Panc1 (cell line): Measurements from ENCODE around the gene RAD51D. TPM values are rescaled to one million over a fixed set of nuclear protein-coding genes. Genes with fewer than 3 reads are reported as not detected.
A peak's percentile ranks its signal among the peaks of the same experiment; 100 is the strongest.

Experiments
- ATAC-seq: fragments of 200-7000 bp; cut with Tn5 transposase; 2 replicates; pipeline ENCODE4 v1.9.1; 2020; ENCODE audit warnings: mild to moderate bottlenecking, moderate library complexity
- BruUV-seq: library from RNA; stranded (reverse); fragments of 400-500 nt; replicated peaks from 2 replicates; lab custom pipeline; 2021; lab: Mats Ljungman, UMichigan
- CTCF ChIA-PET: fragments of 300-600 bp; sonication (Branson Sonifier 250); formaldehyde crosslinking; loops from one replicate; lab custom pipeline; 2022; ENCODE audit warnings: antibody characterized with exemption; lab: Charles Lee
- POLR2A ChIA-PET: fragments of 300-600 bp; sonication (Branson Sonifier 250); formaldehyde crosslinking; loops from one replicate; lab custom pipeline; 2022; ENCODE audit warnings: antibody characterized with exemption; lab: Charles Lee
- DNase-seq: peaks from one replicate; pipeline ENCODE4 v3.0.0-alpha.2; 2010; ENCODE audit warnings: low read depth, low spot score
- H3K27ac ChIP-seq: 2 replicates; pipeline ENCODE4 v1.5.1; 2011; ENCODE audit warnings: mild to moderate bottlenecking, low read length, inconsistent platforms
- H3K27me3 ChIP-seq: fragments of 200-500 bp; sonication (Bioruptor generic); 2 replicates; pipeline ENCODE4 v1.6.0; 2014; ENCODE audit warnings: low read length, inconsistent platforms; ENCODE audit not compliant: control insufficient read depth, insufficient read depth
- H3K36me3 ChIP-seq: fragments of 200-500 bp; sonication (Bioruptor generic); 2 replicates; pipeline ENCODE4 v1.5.1; 2014; ENCODE audit warnings: inconsistent platforms, mild to moderate bottlenecking, low read length, moderate library complexity; ENCODE audit not compliant: control insufficient read depth, insufficient read depth
- H3K4me1 ChIP-seq: 2 replicates; pipeline ENCODE4 v1.5.1; 2011; ENCODE audit warnings: inconsistent platforms, mild to moderate bottlenecking, low read length, moderate library complexity; ENCODE audit not compliant: control insufficient read depth, insufficient read depth
- H3K4me3 ChIP-seq, 2 experiments: 2 replicates each; pipeline ENCODE4 v1.5.1; 2011 to 2012; ENCODE audit warnings: low read depth in 2 of 2, low read length in 2 of 2, mild to moderate bottlenecking in 2 of 2, inconsistent platforms in 1 of 2, moderate library complexity in 1 of 2
- H3K9me3 ChIP-seq: fragments of 200-500 bp; sonication (Bioruptor generic); 2 replicates; pipeline ENCODE4 v1.5.1; 2014; ENCODE audit warnings: low read depth, mild to moderate bottlenecking, inconsistent platforms, low read length, moderate library complexity; ENCODE audit not compliant: control insufficient read depth, insufficient read depth
- POLR2AphosphoS5 ChIP-seq: IDR thresholded peaks from 2 replicates; pipeline ENCODE4 v1.6.1; 2012; ENCODE audit warnings: mild to moderate bottlenecking, low read depth, low read length, moderate library complexity
- SIN3A ChIP-seq: IDR thresholded peaks from 2 replicates; pipeline ENCODE4 v1.6.1; 2012; ENCODE audit warnings: low read depth, mild to moderate bottlenecking, low read length, moderate library complexity, borderline replicate concordance; ENCODE audit not compliant: insufficient read depth
- TCF7L2 ChIP-seq: IDR thresholded peaks from 2 replicates; pipeline ENCODE4 v1.6.1; 2011; ENCODE audit warnings: mild to moderate bottlenecking, low read depth, low read length, inconsistent platforms
- in situ Hi-C: cut with HindIII; loops from 2 replicates; pipeline ENCODE4 v1.10.0; 2016; ENCODE audit warnings: low sequenced_read_pairs, low pct_unique_long_range_greater_than_20kb
- intact Hi-C: fragments of 100-400 bp; cut with micrococcal nuclease; formaldehyde crosslinking; loops from one replicate; pipeline ENCODE4 v1.10.0; 2022; ENCODE audit not compliant: unreplicated experiment
- total RNA-seq: library from RNA; stranded (reverse); gene quantifications from one replicate; pipeline ENCODE4 v1.2.1, GENCODE V29; 2021; ENCODE audit not compliant: unreplicated experiment
- TF ChIP-seq, protein P1 (sequence below), 2 experiments: IDR thresholded peaks; 2 replicates each; pipeline ENCODE4 v1.6.1; 2011 to 2012; ENCODE audit warnings: low read depth in 2 of 2, control low read depth in 1 of 2, low read length in 1 of 2, mild to moderate bottlenecking in 1 of 2, moderate library complexity in 1 of 2; ENCODE audit not compliant: insufficient read depth in 1 of 2
- TF ChIP-seq, protein P2 (sequence below): fragments of 450-650 bp; IDR thresholded peaks from 2 replicates; pipeline ENCODE4 v1.5.1; 2017; ENCODE audit warnings: mild to moderate bottlenecking

The RAD51D gene
- total RNA-seq, 1 experiment from 2014 or later = 25.9 TPM

DNA sequence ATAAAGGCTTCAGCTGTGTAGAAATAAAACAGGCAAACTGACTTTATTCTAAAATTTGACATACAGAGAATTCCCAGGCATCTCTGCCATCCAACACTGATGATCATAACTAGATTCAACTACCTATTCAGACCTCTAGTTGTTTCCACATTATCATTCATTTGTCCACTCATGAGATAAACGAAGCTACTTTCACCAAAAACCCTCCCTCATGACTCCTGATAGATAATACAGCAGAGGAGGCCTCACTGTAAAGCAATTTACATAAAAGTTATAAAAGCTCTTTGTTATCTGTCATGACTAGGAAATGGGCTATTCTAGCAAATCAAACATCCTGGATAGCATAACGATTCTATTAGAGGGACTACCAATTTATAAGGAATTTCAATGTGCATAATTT, 36.6 kb downstream of the RAD51D start:
- ChIA-PET CTCF (no interaction called here), POLR2A (no interaction called here)
- in situ Hi-C loops (no loop called here), intact Hi-C loops (no loop called here)
- Histone ChIP-seq H3K4me3 (no peak overlapping the region), H3K9me3 (no peaks in the 10 kb centered on the region), H3K36me3 (no peaks in the 10 kb centered on the region), H3K4me1 (peaks cover 41% of the 10 kb centered on the region), H3K27ac (peak overlapping the region; percentile 58), H3K27me3 (no peaks in the 10 kb centered on the region)
- ATAC-seq (no peak), DNase-seq (no peak)
- BruUV-seq = no TSS peak
- TF ChIP-seq POLR2AphosphoS5 (no peak), TCF7L2 (no peak), SIN3A (no peak)
- TF ChIP-seq, protein P1, sequence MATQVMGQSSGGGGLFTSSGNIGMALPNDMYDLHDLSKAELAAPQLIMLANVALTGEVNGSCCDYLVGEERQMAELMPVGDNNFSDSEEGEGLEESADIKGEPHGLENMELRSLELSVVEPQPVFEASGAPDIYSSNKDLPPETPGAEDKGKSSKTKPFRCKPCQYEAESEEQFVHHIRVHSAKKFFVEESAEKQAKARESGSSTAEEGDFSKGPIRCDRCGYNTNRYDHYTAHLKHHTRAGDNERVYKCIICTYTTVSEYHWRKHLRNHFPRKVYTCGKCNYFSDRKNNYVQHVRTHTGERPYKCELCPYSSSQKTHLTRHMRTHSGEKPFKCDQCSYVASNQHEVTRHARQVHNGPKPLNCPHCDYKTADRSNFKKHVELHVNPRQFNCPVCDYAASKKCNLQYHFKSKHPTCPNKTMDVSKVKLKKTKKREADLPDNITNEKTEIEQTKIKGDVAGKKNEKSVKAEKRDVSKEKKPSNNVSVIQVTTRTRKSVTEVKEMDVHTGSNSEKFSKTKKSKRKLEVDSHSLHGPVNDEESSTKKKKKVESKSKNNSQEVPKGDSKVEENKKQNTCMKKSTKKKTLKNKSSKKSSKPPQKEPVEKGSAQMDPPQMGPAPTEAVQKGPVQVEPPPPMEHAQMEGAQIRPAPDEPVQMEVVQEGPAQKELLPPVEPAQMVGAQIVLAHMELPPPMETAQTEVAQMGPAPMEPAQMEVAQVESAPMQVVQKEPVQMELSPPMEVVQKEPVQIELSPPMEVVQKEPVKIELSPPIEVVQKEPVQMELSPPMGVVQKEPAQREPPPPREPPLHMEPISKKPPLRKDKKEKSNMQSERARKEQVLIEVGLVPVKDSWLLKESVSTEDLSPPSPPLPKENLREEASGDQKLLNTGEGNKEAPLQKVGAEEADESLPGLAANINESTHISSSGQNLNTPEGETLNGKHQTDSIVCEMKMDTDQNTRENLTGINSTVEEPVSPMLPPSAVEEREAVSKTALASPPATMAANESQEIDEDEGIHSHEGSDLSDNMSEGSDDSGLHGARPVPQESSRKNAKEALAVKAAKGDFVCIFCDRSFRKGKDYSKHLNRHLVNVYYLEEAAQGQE (IDR thresholded peaks at IDR 0.05; ENCODE audit: insufficient read depth in 1 of 2, low read depth in 2 of 2, low read length in 1 of 2) = no peak
- TF ChIP-seq, protein P2, sequence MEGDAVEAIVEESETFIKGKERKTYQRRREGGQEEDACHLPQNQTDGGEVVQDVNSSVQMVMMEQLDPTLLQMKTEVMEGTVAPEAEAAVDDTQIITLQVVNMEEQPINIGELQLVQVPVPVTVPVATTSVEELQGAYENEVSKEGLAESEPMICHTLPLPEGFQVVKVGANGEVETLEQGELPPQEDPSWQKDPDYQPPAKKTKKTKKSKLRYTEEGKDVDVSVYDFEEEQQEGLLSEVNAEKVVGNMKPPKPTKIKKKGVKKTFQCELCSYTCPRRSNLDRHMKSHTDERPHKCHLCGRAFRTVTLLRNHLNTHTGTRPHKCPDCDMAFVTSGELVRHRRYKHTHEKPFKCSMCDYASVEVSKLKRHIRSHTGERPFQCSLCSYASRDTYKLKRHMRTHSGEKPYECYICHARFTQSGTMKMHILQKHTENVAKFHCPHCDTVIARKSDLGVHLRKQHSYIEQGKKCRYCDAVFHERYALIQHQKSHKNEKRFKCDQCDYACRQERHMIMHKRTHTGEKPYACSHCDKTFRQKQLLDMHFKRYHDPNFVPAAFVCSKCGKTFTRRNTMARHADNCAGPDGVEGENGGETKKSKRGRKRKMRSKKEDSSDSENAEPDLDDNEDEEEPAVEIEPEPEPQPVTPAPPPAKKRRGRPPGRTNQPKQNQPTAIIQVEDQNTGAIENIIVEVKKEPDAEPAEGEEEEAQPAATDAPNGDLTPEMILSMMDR = no peak

DNA sequence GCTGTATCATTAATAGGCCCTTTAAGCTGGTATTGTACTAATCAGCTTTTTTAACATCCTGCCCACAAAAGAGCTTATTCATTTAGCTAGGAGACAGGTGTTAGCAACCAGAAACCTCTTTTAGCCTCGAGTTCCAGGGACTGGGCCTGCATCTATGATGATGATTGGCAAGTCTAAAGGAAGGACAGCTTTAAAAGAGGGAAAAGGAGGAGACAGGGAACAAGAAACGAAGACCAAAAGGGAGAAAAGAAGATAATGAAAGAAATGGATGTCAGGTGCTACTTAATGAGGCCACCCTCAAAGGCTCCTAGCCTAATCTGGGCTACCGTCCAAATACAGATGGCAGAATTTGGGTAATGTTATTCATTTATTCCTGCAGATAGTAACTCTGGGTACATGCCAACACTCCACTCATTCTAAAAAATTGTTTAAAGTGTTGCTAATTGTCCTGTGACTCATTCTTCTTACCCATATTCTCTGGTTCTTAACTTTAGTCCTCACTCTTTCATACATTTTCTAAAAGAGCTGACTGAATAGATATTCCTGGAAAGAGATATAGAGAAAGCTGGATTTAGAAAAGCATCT, 37.5 kb downstream of the RAD51D start:
- TF ChIP-seq TCF7L2 = no peak
- TF ChIP-seq, protein P2 = no peak
- TF ChIP-seq, protein P1 (IDR thresholded peaks at IDR 0.05; ENCODE audit: insufficient read depth in 1 of 2, low read depth in 2 of 2, low read length in 1 of 2) = no peak
- TF ChIP-seq SIN3A = no peak
- TF ChIP-seq POLR2AphosphoS5 = no peak
- peaks cover 40% of the 10 kb centered on the region for H3K4me1 ChIP-seq
- in situ Hi-C loops = no loop called here
- POLR2A ChIA-PET = interaction anchor here (0.6 kb wide), 1 partner anchor 242 kb away, joined by 3 read pairs; no protein-coding TSS in a partner anchor
- intact Hi-C loops = no loop called here
- DNase-seq (peak; percentile 73), ATAC-seq (0 out of 2 replicates have a peak, but pooled peaks have one; percentile 7)
- no peaks in the 10 kb centered on the region for H3K9me3 ChIP-seq
- H3K4me3 ChIP-seq = no peak overlapping the region
- CTCF ChIA-PET = no interaction called here
- no peaks in the 10 kb centered on the region for H3K36me3 ChIP-seq
- H3K27me3 ChIP-seq = no peaks in the 10 kb centered on the region
- BruUV-seq = no TSS peak
- H3K27ac ChIP-seq = peak overlapping the region; percentile 60
